ENCODE measurements around the gene GPR37. TPM values are rescaled to one million over a fixed set of nuclear protein-coding genes. Genes with fewer than 3 reads are reported as not detected.

Gene GPR37
- total RNA-seq, 1 experiment from 2014 or later = 0.95 TPM

DNA sequence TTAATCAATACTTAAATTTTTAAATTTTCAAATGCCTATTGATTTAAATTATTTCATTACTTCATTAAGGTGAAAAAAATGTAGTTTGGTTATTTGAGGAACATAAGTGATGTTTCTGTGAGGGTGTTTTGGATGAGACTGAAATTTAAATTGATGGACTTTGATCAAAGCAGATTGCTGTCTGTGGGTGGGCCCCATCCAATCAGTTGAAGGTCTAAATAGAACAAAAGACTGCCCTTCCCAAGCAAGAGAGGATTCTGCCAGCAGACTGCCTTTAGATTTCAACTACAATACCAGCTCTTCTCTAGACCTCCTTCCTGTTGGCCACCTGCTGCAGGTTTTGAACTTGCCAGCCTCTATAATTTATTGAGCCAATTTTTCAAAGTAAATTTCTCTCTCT lies 14.5 kb upstream of the GPR37 start:
- DNase-seq (ENCODE audit: low spot score) = no peak

DNA sequence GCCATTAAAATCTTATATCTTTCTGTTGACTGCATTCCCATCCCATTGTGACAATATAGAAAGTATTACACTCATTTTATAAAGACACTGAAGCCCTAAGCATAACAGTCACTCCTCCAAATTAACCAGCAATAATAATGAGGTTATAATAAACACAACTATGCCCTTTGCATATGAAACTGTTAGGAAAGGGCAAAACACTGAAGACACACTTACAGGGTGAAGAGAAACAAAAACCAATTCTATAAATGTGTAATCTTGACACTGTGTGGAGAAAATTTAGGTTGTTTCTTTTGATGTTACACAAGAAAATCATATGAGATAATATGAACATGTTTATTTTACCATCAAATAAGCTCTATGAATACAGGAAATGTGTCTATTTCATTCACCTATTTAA lies 14.0 kb upstream of the GPR37 start:
- DNase-seq (ENCODE audit: low spot score) = no peak

DNA sequence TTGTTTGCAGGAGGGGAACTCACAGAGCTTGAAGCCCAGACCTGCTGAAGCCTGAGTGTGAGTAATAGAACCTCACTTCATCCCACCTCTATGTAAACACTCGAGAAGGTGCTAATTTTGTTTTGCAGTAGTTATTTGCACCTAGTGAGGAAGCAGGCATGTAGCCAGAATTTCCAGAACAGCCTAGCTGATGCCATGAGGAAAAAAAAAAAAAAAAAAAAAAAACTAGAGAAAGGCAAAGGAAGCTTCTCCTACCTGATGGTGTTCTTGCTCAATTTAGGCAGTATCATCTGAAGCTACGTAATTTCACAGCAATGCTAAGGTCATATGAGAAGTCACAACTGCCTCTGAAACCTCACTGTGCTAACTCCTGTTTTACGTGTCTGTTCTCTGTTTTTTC lies 13.6 kb upstream of the GPR37 start:
- DNase-seq (ENCODE audit: low spot score) = no peak

DNA sequence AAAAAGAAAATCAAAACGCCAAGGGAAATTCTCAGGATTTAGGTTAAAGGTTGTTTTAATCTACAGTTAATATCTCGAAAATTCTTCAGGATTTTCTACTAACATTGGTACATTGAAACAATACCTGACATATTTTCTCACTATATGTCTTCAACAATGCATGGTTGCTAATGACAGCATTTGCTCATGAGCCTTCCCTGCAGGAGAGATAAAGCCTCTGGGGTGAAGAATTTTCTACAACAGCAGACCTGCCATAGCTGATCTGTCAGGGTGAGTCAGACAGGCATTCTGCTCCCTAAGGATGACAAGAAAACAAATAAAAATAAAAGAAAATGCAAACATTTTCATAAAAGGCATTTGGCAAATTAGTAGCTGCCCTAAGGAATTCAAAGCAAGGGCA lies 11.7 kb upstream of the GPR37 start:
- no peak for DNase-seq (ENCODE audit: low spot score)

DNA sequence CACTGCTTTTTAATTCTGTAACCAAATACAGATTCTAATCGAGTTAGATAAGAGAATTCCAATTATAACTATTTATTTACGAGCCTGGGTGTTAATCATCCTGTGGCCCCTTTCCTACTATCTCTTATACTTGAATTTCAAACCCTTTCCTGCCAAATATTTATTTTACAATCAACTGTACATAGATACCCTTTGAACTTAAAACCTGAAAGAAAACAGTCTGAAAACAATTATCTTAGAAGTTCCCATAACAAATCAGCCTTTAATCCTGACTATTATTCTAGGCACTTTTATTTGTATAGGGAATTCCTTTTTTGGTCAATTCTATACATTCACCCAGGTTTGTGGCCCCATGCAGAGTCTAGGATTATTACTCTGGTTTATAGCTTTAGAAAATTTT lies 10.6 kb upstream of the GPR37 start:
- DNase-seq (ENCODE audit: low spot score) = no peak

DNA sequence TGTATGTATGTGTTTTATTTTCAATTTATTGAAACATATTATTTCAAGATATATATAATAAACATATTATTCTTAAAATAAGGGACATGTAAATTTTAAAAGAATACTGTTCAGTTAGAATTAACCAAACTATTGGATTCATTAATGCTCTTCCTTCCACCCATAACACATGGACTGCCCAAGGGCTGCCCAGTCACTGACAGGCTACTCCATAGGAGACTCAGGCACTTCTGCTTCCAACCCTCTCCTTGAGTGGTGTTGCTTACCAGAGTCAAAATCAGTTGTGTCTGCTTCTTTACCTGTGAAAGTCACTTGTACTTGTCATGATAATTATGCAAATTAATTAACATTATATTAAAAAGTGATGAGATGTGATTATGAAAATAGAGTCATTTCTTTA lies 9.8 kb upstream of the GPR37 start:
- DNase-seq (ENCODE audit: low spot score) = no peak

DNA sequence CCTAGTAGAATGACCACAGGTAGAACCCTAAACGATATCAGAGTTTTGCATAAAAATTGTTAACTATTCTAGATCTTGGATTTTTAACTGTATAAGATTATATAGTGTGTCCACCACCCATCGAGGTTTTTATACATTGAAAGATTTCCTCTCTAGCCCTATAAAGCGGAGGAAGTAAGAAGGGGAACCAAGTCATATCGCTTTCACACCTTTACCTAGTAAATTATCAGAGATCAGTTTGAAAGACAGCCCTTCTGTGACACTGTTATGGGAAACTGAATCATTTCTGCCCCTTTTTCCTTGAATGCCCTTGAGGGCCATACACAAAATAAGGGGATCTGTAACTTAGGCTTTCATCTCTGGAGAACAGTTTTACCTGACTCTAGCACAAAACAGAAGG lies 8.3 kb upstream of the GPR37 start:
- DNase-seq (ENCODE audit: low spot score) = no peak

DNA sequence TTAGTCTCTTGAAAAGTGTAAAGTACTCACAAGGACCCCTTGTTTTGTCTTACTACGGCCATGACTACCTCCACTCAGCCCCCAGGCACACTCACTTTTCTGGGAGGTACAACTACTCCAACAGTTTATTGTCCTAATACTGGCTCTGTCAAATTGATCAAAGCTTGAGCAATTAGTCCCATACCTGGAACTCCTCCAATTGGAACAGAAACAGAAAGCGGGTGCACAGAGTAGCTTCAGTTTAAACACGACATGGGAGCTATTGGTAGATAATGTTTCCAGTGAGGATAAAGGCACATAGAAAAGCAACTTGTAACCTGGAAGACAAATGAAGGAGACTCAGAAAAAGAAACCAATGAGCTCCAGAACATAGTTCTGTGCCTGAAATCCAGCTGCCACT lies 7.7 kb upstream of the GPR37 start:
- no peak for DNase-seq (ENCODE audit: low spot score)

DNA sequence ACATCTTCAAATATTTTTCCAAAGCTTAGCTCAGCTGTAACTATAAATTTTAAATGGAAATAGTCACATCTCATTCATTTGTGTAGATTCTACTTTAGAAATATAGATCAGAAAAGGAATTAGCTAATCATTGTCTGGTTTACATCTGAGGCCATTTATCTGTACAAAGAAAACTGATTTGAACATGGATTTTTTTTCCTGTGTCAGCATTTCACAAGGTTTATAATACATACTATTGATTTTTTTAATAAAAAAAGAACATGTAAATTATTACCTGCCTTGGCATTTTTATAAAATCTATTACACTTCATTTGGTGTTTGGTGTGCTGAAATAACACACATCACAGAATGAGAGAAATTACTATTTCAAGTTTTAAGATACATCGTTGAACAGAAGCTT lies 3.5 kb upstream of the GPR37 start:
- no peak for DNase-seq (ENCODE audit: low spot score)

DNA sequence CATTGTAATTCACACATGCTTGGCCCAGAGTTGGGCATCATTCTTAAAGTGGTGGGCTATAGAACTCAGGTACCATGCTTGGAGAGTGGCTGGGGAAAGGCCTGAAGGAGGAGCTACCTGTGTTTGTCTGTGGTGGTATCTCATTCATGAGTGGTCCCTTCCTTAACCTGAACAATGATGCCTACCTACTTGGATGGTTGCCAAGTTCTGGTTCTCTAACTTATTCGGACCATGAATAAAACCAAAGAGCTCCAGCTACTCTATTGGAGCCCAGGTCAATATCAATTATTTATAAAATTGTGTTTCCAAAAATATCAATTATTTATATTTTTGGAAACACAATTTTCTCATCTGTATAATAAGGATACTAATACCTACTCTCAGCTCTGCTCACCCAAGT lies 2.9 kb upstream of the GPR37 start:
- DNase-seq (ENCODE audit: low spot score) = no peak

DNA sequence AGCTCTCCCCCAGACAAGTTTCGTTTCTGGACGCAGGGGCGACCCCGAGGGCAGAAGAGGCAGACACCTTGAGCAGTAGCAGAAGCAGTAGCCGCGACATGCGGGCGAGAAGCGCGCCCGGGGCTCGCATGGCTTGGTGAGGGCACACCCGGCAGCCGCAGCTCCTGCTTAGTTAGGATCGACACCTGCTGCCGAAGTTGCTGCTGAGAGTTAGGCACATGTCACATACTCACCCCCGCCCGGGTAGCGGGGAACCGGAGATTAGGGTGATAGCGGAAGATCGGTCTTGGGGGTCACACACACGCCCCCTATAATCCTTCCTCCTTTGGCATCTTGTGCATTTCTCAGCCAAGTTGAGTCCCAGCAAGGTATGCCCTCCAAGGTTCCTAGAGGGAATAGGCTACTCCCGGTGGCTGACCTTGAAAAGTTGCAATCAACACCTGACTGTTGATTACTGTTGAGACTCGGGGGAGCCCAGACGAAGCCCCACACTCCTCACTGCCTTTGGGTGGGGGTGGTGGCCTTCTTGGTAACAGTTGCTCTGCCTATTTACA lies 668 bp downstream of the GPR37 start:
- no peak for DNase-seq (ENCODE audit: low spot score)

DNA sequence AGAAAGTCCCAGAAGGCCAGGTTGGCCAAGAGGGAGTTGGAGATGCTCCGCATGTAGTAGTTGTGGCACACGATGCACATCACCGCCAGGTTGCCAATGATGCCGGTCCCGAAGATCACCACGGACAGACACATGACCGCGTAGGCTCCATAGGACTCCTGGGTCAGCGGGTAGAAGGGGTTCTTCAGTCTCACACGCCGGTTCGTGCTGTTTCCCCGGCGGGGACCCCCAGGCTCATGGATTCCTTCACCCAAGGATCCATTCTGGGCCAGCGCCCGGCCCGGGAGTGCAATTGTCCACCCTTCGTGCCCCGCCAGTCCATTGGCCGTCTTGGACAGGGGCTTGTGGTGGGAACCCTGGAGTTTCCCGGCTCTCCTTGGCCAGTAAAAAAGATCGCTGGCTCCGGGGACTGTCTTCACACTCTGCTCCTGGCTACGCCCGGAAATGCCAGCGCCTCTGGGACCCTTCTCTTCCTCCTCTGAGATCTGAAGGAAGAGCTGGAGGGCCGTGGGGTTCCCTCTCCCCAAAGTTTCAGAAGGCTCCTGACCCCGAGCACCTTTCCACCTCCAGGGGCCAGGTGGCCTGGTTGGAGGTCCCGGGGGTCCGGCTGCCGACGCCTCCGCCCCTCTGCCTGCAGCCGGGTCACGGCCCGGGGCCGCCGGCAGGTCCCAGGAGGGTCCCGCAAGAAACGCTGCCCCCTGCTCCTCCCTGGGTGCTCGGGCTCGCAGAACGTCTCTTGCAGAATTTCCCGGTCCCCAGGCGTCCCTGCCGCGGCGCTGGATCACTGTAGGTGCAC lies 1.3 kb downstream of the GPR37 start:
- DNase-seq (ENCODE audit: low spot score) = no peak

DNA sequence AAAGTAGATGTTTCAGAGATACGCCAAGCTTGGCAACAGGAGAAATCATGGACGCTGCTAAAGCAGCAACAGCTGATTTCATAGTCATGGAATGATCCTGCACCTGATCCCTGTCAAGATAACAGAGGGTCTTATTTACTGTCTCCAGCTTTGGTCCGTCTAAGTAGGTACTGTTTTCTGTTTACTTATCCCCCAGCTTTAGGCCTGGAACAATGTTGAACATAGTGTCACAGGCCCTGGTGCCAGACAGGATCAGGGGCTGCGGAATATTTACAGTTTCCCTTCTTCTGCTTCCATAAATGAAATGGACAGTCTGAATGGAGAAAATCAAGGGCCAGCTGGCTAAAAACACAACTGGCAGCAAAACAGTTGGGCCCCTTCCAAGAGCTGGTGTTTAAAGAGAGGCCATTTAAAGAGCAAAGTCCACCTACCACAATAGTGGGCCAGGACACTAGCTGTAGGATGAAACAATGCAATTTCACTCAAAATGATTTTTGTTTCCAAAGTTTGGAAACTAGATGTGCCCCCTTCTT lies 2.9 kb downstream of the GPR37 start:
- no peak for DNase-seq (ENCODE audit: low spot score)

DNA sequence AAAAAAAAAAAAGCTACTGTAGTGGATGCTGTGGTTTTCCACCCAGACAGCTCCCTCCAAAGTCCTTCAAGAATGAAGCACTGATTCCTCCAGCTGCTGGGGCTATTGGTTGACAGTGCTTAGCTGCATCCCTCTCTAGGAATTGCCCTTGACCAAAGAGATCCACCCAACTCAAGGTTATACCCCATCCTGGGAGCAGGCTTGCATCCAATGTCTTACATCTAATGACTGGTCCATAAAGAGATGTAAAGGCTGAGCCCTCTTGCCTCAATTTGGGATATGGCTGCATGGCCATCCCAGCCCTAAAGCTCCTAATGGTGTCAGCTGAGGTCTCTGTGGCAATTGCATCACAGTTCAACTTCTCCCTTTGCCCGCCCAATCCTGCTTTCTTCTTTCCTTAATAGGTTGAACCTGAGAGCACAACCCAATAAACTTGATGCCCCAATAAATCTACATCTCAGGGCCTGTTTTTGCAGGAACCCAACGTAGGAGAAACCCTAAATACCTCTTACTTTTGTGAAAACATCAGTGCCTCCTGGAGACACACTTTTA lies 4.4 kb downstream of the GPR37 start:
- no peak for DNase-seq (ENCODE audit: low spot score)

DNA sequence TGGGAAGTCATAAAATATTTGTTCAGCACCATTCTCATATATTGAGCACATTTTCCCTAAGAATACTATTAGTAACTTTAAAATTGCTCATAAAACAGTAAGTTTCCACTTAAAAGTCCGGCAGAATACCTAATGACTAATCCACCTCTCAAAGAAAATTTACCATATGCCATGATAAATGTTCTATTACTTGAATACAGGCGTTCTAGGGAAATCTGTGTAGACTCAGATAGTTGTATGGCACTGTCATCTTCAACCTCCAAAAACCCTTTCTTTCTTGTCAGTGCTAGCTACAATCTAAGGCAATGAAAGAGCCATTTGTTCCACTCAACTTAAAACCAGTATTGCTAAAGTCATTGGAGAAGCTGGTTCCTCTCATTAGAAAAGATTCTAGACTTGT lies 7.3 kb downstream of the GPR37 start:
- no peak for DNase-seq (ENCODE audit: low spot score)

DNA sequence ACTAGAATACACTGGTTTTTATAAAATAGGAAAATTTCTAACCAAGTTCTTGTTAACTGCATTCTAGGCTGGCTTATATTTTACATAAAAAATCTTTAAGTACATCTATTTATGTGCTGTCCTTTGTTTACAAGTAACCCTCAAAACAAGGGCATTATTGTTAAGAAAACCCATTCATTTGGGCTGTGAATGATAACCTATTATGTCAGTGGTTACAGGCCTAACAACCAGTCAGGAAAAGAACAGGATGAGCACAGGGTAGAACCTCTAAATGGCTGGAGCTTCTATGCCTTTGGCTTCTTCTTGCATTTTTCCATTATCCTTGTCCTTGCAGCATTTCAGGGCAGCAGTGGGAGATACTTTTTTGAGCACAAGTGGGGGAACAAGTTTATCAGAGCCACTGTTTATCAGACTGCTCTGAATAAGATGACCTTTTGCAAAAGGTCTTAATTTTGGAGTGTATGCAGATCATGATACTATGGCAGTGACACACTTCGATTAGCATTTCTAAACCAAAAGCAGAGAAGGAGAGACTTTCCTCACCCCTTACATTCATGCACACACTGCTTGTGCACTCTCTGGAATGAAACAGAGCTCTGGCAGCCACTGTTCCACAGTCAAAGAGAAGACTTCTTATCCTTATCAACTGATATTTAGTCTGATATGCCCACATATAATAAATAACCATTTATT lies 10.9 kb downstream of the GPR37 start:
- no peak for DNase-seq (ENCODE audit: low spot score)

DNA sequence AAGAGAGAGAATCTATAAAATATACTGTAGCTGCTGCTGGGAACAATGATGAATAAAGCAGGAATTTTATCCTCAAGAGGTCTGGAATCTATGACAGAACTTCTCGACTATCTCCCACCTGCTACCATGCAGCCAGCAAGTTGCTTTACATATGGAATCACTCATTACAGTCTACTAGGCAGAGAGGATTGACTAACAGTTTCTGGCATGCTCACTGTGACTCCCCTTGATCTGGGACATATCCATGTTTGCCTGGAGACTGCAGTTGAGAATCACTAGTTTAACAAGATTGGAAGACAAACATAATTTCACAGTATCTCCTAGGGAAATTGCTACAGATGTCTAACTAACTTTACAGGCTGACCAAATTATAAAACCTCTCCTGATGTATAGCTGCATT lies 13.3 kb downstream of the GPR37 start:
- no peak for DNase-seq (ENCODE audit: low spot score)

DNA sequence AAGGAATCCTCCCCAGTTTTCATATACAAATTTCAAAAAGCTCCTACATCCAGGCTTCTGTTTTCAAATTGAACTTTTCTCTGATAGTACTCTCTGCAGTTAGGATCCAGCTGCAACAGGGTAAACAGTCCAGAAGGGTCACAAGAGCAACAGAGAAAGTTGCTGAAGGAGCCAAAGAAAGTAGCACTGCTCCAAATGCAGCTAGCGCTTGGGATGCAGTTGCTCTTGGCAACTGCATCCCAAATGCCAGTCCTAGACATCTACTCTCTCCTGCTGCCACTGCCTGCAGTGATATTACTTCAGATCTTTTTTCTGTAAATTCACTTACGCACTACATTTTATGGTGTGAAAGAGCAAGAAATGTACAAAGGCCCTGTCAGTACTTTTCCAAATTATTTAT lies 14.6 kb downstream of the GPR37 start:
- no peak for DNase-seq (ENCODE audit: low spot score)

DNA sequence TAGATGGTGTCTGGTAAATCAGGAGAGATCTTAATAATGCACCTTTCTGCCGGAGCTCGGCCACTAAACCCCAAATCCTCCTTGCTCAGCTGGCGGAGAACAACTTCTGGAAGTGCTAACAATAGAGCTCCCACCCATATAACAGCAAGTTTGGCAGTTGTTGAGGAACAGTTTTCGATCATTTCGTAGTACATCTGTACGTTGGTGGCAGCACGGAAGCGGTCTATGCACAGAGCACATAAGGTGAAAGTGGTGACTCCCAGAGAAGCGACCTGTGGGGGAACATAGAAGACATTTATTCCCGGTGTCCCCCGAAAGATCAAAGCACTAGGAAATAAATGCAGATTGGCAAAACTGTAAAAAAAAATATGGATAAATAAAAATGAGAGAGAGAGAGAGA lies 18.5 kb downstream of the GPR37 start:
- no peak for DNase-seq (ENCODE audit: low spot score)

DNA sequence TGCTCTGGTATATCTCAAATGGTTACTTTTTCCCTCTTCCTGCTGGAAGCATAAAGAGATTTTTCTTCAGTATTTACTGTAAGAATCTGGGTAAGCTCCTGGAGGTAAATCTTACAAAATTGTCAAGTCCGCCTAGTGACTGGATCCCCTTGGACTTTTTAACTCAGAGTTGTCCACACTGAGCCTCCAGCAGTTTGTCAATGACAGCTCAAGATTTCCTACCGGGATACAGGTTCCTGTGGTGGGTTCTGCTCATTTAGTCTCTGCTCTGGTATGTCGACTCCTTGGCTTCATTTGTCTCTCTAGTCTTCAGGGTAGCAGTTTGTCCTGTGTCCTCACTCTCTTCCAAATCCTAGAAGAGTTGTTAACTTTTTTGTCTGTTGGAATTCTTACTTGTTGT lies 27.0 kb downstream of the GPR37 start:
- DNase-seq (ENCODE audit: low spot score) = no peak

DNA sequence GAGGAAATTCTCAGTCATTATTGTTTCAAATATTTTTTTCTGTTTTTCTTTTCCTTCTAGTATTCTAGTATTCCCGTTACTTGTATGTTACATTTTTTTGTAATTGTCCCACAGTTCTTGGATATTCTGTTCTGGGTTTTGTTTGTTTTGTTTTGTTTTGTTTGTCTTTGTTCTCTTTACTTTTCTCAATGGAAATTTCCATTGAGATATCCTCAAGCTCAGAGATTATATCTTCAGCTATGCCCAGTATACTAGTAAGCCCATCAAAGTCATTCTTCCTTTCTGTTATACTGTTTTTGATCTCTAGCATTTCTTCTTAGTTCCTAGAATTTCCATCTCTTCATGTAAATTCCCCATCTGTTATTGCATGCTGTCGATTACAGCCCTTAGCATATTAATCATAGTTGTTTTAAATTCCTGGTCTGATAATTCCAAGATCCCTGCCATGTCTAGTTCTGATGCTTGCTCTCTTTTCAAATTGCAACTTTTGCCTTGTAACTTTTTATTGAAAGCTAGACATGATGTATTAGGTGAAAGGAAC lies 27.8 kb downstream of the GPR37 start:
- no peak for DNase-seq (ENCODE audit: low spot score)

DNA sequence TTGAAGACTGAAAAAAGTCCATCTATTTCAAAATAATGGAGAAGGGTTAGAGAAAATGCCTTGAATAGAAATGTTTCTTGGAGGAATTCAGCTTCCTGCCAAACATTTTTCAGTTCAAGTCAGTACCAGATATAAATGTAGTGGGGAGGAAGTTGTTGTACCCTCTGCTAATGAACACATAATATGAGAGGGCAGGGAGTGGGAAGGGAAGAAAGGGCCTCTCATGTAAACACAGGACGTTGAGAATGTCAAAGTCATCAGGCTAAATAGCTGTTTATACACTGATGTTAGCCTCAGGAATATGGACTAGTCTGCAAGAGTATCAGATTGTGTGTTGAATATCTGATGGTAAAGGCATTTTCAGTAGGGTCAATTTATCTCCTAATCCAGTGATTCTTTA lies 37.0 kb downstream of the GPR37 start:
- peak; percentile 27 for DNase-seq (ENCODE audit: low spot score)

Measured in H4 (cell line).